GM18870 (cell line): Measurements from ENCODE around the gene JAKMIP2.
"Not testable (repeated sequence)": the region's sequence is repeated elsewhere in the genome, so short reads cannot be mapped to it uniquely, and the experiment has no call there.

Source experiments
- ATAC-seq: cut with Tn5 transposase; IDR thresholded peaks from one replicate; pipeline ENCODE4 v1.9.1; 2021; ENCODE audit warnings: moderate library complexity; ENCODE audit not compliant: unreplicated experiment

The JAKMIP2 gene

GRCh38 chr5:147782110-147783028, at the start of gene JAKMIP2:
TSS of gene JAKMIP2 (minus strand) at chr5:147782728. CDS start at chr5:147671806, 110,922 bp downstream.
- ATAC-seq, result peak; percentile 80

DNA sequence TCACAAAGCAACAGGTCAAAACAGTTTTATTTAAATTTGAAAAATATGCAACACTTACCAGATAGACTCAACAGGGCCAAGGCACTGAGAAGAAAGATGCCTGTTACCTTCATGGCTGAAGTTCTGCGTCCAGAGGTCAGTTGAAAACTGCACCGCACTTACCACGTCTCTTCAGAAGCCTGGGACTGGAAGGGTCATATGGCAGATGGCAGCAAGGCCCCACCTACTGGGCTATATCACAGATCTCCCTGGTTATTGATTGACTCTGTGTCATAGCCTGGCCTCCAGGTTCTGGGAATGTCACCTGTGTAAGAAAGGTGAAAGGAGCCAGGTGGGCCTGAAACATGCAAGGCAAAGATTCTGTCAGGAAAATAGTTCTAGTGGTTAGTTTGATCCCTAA, 48.9 kb upstream of the JAKMIP2 start, which contains the start of gene SPINK1:
Gene SPINK1 (minus strand): TSS at position 207 of the 400 bp plus-strand sequence. CDS start 94 bp downstream, at position 113.
- ATAC-seq, result no peak

DNA sequence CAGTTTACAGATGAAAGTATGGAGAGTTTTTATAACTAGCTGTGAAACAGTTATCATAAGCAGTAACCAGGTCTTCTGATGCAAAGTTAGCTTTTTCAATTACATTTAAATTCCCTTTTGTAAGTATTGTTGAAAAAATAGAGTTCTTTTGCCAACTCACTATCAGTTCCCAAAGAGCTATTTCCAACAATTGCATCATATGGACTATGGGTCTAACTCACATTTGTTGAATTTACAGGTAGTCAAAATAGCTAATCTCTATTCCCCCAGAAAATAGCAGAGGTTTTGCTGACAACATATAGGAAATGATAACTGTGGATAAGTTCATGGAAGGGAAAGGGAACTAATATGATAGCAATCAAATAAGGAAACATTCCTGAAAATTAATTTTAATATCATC, 47.5 kb upstream of the JAKMIP2 start:
- ATAC-seq, result no peak

DNA sequence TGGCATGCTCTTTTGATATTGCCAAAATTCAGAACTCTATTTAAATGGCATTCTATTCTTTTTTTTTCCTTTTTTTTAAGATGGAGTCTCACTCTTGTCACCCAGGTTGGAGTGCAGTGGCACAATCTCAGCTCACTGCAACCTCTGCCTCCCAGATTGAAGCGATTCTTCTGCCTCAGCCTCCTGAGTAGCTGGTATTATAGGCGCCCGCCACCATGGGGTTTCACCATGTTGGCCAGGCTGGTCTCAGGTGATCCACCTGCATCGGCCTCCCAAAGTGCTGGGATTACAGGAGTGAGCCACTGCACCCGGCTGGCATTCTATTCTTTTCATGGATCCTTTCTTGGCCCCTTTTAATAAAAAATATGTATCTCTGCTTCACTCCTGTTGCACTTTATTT, 44.5 kb upstream of the JAKMIP2 start:
- ATAC-seq, result not testable (repeated sequence)

- no peak for ATAC-seq
Observed at GRCh38 chr5:147826361-147826760, 43.8 kb upstream of the JAKMIP2 start.

DNA sequence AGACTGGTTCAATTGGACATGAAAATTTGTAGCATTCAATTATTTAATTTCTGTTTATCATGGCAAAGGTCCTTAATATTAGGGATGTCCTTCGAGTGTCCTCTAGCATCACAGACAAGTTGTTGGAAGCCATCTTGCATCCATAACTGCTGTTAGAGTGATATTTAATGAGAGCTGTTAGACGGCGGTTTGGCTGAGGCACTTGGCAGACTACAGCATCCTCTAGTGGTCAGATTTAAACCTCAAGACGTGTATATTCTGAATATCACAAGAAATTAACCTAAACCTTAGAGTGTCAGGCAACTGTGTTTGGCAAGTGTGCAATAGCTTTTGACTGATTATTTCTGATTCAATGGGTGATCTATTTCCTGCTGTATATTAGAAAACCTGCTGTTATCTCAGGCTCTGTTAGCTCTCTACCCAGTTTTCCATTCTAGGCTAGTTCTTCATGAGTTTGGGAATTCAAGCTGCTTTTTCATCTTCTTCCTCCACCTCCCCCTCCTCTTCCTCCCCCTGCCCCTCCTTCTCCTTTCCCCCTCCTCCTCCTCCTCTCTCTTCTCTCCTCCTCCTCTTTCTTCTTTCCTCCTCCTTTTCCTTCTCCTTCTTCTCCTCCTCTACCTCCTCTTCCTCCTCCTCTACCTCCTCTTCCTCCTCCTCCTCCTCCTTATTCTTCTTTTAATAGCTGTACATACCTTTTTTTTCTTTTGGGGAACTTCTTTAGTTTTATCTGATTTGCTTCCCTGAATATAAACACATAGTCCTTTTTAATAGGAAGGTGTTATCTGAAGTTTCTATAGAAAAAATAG, 40.4 kb upstream of the JAKMIP2 start:
- peak; percentile 90 for ATAC-seq

GRCh38 chr5:147822222-147822621, 39.7 kb upstream of the JAKMIP2 start:
- ATAC-seq, result not testable (repeated sequence)

GRCh38 chr5:147821766-147822165, 39.2 kb upstream of the JAKMIP2 start:
- ATAC-seq, result no peak

- no peak for ATAC-seq
Observed at GRCh38 chr5:147819261-147819770, 36.8 kb upstream of the JAKMIP2 start.

GRCh38 chr5:147818290-147818689, 35.8 kb upstream of the JAKMIP2 start:
- ATAC-seq, result no peak

DNA sequence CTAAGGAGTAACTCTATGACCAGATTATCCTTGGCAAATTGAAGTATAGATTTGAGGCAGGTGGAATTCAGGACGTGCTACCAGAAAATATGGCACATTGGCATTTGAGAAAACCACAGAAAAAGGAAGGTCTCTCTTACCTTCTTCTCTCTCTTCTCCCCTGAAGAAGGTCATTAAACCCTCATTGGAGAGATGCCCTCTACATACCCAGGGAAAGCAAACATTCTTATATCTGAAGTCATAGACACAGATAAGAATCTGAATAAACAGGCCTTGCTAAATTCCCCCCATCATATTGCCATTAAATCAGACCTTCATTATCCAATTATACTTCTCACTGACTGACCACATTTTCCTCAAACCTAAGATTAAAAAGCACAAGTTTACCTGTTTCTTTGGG, 31.2 kb upstream of the JAKMIP2 start:
- no peak for ATAC-seq

- no peak for ATAC-seq
Observed at GRCh38 chr5:147809830-147810666, 27.5 kb upstream of the JAKMIP2 start.

DNA sequence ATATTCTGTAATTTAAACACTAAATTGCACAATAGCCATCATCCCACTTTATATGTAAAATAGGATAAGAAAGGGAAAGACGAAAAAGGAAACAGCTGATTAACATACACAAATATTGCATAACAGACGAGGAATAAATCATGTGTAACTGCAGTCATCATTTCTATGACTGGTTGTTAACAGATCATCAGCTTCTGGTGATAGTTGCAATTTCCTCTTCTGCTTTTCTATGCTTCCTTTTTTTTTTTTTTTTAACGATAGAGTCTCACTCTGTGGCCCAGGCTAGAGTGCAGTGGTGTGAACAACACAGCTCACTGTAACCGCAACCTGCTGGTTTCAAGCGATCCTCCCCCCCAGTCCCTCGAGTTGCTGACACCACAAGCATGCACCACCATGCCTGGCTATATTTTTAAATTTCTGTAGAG, 22.5 kb upstream of the JAKMIP2 start:
- peak; percentile 95 for ATAC-seq

GRCh38 chr5:147804334-147804733, 21.8 kb upstream of the JAKMIP2 start:
- no peak for ATAC-seq

DNA sequence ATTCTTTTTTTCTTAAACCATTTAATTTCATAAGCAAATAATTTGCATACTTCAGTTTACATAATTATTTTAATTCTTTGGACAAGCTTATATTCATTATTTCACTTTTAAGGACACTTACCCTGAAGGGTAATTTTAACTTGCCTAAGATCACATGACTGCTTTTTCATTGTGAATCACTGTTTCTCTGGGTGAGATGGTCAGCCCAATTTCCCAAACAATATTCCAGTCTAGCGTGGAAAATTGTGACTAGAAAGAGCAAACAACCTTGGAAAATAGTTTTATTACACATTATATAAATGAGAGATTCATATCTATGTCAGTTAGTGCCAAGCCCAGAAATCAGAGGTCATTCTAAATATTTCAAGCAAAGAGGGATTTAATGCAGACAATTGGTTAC, 21.4 kb upstream of the JAKMIP2 start:
- ATAC-seq, result no peak

DNA sequence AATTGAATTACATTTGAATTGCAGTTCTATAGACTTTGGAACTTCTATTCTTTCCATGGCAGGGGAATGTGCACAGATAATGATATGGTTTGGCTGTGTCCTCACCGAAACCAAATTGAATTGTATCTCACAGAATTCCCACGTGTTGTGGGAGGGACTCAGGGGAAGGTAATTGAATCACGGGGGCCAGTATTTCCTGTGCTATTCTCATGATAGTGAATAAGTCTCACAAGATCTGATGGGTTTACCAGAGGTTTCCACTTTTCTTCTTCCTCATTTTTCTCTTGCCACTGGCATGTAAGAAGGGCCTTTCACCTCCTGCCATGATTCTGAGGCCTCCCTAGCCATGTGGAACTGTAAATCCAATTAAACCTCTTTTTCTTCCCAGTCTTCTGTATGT, 20.6 kb upstream of the JAKMIP2 start:
- ATAC-seq, result not testable (repeated sequence)

DNA sequence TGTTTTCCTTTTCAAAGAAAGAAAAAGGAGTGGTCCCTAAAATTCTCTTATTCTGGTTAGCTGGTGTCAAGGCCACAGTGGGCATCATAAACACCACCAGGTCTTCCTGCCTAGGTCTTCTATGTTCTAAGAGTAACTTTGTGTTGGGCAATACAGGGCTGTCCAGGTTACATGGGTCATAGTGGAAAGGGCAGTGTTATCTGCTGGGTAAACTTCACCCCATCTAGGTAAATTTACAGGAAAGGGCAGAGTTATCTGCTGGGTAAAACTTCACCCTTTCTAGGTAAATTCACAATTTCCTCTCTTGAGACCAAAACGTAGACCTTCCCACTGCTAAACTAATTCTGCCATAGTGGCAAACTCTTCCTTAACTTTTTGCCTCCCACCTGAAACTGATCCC, 18.9 kb upstream of the JAKMIP2 start:
- ATAC-seq, result no peak

GRCh38 chr5:147800491-147800890, 18.0 kb upstream of the JAKMIP2 start:
- no peak for ATAC-seq

DNA sequence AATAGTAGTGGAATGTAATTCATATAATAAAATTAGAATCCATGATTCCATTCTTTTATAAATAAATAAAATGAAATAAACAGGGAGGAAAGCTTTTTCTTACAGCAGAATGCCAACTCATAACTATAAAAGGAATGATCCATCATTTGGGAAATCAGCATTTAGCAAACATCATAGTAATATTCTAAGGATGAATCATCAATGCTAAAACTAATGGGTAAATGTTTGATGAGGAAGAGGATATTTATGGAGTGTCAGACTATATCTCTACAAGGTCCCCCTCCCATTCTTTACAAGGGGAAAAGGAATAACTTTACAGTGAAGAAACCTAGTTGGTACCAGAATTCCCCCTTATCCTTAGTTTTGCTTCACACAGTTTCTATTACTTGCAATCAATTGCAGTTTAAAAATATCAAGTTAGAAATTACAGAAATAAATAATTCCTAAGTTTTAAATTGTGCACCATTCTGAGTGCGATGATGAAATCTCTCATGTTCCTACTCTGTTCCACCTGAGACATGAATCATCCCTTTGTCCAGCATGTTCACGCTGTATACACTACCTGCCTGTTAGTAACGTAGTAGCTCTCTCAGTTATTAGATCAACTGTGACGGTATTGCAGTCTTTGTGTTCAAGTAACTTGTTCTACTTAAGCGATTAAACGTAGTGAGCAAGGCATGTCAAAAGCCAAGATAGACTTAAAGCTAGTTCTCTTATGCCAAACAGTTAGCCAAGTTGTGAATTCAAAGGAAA, 14.2 kb upstream of the JAKMIP2 start:
- no peak for ATAC-seq

- no peak for ATAC-seq
Observed at GRCh38 chr5:147791181-147791580, 8.7 kb upstream of the JAKMIP2 start.
